Nephron (organoid): ENCODE measurements around the gene ULK2.

Source experiments
- H3K27ac Mint-ChIP-seq, 3 experiments: 2 replicates each; pipeline ENCODE4 v1.8.0; 2020; ENCODE audit warnings: mixed read lengths in 3 of 3, mild to moderate bottlenecking in 2 of 3, moderate library complexity in 1 of 3
- H3K27me3 Mint-ChIP-seq: 2 replicates; pipeline ENCODE4 v1.8.0; 2021; ENCODE audit warnings: low read depth, mild to moderate bottlenecking, moderate library complexity, mixed read lengths
- H3K36me3 Mint-ChIP-seq: 2 replicates; pipeline ENCODE4 v1.8.0; 2020; ENCODE audit warnings: low read depth, mixed read lengths
- H3K4me1 Mint-ChIP-seq: 2 replicates; pipeline ENCODE4 v1.8.0; 2020; ENCODE audit warnings: mixed read lengths
- H3K4me3 Mint-ChIP-seq, 3 experiments: 2 replicates each; pipeline ENCODE4 v1.8.0; 2020; ENCODE audit warnings: mild to moderate bottlenecking in 3 of 3, mixed read lengths in 3 of 3, moderate library complexity in 2 of 3
- H3K9me3 Mint-ChIP-seq: 2 replicates; pipeline ENCODE4 v1.8.0; 2020; ENCODE audit warnings: mixed read lengths
- TF ChIP-seq, protein P1 (sequence below), 3 experiments: fragments of 200-600 bp; sonication (generic); IDR thresholded peaks; one replicate each; pipeline ENCODE4 v1.5.0; 2021; ENCODE audit warnings: antibody characterized with exemption in 3 of 3; ENCODE audit not compliant: unreplicated experiment in 3 of 3

The ULK2 gene

DNA sequence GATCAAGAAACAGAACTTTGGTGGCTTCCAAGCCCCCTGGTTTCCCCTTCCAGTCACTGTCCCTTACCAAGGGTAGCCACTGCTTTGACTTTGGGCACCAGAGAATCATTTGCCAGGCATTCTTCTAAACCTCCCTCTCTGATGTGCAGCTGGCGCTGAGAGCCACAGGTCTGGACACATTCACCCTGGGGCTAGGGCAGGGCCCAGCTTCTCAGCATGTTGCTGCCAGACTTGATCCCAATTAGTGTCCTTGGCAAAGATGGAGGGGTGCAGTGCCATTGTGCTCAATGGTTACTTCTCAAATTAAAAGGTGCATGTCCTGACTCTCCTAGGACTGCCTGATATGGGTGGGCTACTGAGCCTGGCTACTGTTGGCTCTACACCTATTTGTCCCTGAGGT is 143.8 kb downstream of the ULK2 start:
- Mint-ChIP-seq H3K27ac (no peak overlapping the region), H3K27me3 (peaks cover 21% of the 10 kb centered on the region), H3K36me3 (no peaks in the 10 kb centered on the region), H3K4me1 (peaks cover 67% of the 10 kb centered on the region), H3K4me3 (no peak overlapping the region), H3K9me3 (no peaks in the 10 kb centered on the region)
- TF ChIP-seq, protein P1, sequence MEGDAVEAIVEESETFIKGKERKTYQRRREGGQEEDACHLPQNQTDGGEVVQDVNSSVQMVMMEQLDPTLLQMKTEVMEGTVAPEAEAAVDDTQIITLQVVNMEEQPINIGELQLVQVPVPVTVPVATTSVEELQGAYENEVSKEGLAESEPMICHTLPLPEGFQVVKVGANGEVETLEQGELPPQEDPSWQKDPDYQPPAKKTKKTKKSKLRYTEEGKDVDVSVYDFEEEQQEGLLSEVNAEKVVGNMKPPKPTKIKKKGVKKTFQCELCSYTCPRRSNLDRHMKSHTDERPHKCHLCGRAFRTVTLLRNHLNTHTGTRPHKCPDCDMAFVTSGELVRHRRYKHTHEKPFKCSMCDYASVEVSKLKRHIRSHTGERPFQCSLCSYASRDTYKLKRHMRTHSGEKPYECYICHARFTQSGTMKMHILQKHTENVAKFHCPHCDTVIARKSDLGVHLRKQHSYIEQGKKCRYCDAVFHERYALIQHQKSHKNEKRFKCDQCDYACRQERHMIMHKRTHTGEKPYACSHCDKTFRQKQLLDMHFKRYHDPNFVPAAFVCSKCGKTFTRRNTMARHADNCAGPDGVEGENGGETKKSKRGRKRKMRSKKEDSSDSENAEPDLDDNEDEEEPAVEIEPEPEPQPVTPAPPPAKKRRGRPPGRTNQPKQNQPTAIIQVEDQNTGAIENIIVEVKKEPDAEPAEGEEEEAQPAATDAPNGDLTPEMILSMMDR (IDR thresholded peaks at IDR 0.05; ENCODE audit: unreplicated experiment in 3 of 3) = no peak
